HG03432 (cell line): ENCODE measurements around the gene GAL3ST3.
"Not testable (repeated sequence)": the region's sequence is repeated elsewhere in the genome, so short reads cannot be mapped to it uniquely, and the experiment has no call there.

Experiments used
- ATAC-seq: cut with Tn5 transposase; IDR thresholded peaks from one replicate; pipeline ENCODE4 v1.9.1; 2021; ENCODE audit warnings: mild to moderate bottlenecking, moderate library complexity; ENCODE audit not compliant: unreplicated experiment

GAL3ST3 gene

DNA sequence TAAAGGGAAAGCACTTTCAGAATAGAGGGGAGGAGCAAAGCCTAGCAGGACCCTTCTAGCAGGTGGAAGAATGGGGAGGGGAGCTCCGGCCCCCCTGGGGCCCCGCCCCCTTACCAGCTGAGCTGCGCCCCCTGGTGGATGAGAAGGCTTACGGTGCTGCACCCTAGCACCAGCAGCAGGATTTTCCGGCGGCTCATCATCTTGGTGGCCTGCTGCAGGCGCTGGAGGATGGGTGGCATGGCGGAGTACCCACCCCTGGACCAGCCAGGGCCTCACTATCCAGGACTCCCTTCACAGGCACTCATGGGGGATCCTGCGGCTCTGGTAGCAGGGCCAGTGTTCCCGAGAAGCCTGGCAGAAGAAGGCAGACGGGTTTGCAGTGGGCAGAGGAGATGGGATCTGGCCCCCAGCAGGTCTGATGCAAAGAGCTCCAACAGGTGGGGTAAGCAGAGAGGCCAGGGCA lies 3.8 kb downstream of the GAL3ST3 start:
- peak; percentile 74 for ATAC-seq

DNA sequence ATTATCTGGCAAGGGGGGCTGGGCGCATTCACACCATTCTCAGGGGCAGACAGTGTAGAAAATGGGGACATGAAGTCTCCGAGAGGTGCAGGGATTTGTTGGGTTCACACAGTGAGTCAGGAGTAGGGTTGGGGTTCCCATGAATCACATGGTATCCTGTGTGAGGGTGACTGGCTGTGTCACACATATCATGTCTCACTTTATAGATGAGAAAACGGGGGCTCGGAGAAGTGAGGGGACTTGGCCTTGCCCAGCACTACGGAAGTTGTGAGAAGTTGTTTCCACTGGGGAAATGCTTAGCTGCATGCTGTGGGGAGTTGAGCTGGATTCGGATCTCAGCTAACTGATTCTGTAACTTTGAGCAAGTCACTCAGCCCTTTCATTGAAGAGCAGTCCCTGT lies 4.2 kb downstream of the GAL3ST3 start:
- peak; percentile 14 for ATAC-seq

DNA sequence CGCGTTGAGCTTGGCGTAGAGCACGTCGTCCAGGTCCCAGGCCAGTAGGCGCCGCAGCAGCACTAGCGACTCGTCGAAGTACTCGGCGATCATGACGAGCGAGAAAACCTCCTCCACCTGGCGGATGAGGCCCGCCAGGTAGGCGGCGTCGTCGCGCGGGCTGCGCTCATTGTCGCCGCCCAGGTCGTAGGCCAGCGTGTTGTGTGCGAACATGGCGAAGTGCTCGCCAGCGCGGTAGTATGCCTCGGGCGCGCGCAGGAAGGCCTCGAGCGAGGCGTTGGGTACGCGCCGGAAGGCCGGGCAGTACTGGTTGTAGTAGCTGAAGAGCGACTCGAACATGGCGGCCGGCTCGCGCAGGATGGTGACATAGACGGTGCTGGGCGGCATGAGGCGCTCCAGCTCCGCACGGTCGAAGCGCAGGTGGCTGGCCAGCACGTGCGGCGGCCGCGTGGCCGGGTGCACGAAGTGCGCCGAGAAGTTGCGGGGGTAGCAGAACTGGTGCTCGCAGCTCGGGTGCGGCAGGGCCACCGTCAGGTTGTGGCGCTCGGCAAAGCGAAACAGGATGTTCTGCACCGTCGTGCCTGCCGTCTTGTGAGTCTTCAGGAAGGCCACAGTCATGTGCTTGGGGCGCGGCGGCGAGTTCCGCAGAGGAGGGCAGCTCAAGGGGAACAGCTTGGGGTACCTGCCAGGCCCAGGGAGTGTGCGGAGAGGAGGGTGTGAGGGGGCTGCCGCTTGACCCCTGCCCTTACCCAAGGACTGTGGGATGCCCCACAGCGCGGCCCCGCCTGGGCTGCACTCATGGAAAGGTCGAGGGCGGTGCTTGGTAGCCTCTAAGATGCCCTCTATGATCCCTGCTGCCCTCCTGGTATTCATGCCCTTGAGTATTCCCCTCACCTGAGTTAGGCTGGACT lies 5.7 kb downstream of the GAL3ST3 start:
- no peak for ATAC-seq

DNA sequence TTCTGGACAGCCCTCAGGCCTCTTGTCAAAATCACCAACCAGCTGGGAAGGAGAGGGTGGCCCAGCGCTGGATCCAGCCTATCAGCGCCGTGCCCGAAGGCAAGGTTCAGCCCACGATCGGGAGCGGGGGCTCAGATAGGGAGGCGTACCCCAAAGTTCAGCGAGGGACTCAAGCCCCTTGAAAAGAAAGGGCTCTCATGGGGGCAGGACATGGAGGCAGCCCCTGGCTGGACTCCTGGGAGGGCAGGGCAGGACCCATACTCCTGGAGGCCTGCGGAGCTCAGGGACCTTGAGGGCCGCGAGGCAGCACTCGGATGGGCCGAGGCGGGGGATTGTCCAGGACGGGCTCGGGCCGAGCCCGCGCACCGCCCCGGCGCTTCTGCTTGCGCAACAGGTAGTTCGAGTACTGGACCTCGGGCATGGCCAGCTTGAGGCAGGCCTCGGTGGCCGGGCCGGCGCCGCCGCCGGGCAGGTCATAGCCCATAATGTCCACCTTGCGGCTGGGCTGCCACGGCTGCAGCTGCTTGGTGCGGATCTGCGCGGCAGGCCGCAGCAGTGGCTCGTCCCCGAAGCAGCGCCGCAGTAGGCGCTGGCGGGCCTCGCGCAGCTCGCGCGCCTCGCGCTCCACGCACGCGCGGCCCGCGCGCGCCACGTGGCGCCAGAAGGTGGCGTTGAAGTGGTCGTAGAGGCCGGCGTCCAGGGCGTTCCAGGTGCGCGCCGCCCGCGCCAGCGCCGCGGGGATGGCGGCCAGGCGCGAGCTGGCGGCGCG lies 6.5 kb downstream of the GAL3ST3 start:
- no peak for ATAC-seq

DNA sequence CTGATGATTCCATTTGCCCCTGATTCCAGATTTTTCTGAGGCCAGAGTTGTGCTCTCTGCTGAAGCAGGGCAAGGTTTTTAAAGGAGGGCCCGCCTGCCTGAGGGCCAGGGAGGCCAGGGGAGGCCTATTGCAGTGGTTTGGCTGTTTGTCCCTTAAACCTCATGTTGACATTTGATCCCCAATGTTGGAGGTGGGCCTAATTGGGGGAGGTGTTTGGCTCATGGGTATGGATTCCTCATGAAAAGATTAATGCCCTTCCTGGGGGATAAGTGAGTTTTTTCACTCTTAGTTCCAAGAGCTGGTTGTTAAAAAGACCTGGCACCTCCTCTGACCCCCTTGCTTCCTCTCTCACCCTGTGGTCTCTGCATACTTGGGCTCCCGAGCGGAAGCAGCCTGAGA lies 9.2 kb downstream of the GAL3ST3 start:
- ATAC-seq: no peak

DNA sequence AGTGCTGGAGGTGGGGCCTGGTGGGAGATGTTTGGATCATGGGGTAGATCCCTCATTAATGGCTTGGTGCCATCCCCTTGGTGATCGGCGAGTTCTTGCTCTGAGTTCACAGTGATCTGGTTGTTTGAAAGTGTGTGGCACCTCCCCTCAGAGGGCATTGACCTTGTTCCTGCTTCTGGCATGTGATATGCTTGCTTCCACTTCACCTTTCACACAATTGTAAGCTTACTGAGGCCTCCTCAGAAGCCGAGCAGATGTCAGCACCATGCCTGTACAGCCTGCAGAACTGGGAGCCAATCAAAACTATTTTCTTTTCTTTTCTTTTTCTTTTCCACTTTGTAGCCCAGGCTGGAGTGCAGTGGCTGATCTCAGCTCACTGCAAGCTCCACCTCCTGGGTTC lies 11.6 kb downstream of the GAL3ST3 start:
- no peak for ATAC-seq

DNA sequence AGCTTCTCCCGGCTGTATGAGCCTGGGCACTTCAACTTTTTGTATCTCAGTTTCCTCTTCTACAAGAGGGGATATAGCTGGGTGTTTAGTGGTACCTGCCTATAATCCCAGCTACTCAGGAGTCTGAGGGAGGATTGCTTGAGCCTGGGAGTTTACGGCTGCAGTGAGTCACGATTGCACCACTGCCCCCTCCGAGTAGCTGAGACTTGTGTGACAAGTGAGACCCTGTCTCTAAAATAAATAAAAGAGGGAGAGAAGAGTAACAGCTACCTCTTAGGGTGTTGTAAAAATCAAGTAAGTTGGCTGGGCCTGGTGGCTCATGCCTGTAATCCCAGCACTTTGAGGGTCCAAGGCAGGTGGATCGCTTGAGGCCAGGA lies 12.6 kb downstream of the GAL3ST3 start:
- ATAC-seq: no peak

DNA sequence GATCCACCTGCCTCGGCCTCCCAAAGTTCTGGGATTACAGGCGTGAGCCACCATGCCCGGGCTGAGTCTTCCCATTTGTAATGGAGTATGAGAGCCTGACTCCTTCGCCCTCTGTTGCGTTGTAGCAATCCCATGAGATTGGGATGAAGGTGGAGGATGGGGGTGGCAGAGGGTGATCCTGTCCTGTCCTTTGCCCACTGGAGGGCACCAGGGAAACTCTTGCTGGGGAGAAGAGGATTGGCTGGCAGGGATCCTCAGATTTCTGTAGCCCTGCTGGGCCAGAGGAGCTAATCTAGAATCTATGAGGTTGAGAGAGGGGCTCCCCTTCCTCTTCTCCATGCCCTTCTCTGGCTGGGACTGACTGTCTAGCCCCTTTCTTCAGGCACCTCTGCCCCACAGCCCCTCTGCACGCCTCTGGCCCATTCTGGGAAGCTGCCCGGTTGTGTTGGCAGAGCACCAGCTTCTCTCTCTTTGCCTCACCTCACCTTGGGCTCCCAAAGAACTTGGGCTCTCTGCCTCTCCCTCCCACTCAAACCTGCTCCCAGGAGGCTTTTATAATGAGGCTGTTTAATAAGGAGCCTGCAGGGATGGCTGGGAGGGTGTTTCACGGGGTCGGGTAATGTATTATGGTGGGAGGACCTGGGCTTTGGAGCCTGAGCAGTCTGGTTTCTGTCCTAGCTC lies 13.2 kb downstream of the GAL3ST3 start:
- ATAC-seq: no peak

DNA sequence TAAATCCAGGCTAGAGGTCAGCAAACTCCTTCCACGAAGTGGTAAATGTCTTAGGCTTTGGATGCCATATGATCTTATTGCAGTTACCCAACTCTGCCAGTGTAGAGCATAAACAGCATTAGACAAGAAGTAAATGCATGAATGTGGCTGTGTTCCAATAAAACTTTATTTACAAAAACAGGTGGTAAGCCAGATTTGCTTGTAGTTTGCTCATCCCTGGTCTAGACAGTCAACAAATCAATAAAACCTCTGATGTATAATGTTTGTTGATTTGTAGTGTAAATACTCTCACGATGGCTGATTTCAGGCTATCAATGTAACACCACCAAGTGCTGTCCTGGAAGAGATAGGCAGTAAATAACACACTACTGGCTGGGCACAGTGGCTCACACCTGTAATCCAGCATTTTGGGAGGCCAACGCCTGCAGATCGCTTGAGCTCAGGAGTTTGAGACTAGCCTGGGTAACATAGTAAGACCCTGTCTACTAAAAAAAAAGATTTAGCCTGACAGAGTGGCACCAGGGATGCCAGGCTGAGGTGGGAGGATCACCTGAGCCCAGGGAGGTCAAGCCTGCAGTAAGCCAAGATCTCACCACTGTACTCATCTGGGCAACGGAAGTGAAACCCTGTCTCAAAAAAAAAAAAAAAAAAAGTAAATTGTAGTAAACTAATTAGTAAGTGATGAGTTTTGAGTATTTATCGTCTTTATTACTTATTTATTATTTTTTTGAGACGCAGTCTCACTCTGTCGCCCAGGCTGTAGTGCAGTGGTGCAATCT lies 15.8 kb downstream of the GAL3ST3 start:
- no peak for ATAC-seq

DNA sequence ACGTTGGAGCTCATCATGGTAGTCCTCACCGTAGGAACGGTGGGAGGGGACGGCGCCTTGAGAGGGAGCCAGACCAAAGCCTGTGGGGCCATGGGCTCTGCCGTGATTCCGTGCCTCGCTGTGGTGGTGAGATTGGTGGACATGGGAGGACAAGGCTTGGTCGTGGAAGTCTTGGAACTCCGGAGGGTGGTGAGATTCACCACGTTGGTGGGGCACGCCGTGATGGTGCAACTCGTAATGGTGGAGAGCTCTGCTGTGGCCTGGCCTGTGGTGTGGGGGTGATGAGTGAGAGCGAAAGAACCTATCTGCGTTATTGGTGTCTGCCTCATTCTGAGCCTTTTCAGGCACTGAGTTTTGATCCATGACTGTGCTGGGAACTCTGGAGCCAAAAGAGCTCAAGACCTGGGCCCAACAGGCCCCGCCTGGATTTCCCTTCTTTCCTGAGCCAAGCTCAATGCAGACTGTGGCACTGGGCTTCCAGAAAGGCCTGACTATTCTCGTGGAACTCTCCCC lies 22.9 kb downstream of the GAL3ST3 start, which contains the start of gene CATSPER1:
Gene CATSPER1, minus strand, starts transcription at position 463 of the 513 bp plus-strand sequence. Its CDS starts 100 bp downstream, at position 363.
- no peak for ATAC-seq

DNA sequence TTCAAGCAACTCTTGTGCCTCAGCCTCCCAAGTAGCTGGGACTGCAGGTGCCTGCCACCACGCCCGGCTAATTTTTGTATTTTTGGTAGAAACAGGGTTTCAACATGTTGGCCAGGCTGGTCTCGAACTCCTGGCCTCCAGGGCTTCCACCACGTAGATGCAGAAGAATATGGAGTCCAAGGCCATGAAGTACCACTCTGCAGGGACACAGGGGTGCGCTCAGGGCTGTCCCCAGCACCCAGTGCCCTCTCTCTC lies 25.8 kb downstream of the GAL3ST3 start:
- ATAC-seq: not testable (repeated sequence)

DNA sequence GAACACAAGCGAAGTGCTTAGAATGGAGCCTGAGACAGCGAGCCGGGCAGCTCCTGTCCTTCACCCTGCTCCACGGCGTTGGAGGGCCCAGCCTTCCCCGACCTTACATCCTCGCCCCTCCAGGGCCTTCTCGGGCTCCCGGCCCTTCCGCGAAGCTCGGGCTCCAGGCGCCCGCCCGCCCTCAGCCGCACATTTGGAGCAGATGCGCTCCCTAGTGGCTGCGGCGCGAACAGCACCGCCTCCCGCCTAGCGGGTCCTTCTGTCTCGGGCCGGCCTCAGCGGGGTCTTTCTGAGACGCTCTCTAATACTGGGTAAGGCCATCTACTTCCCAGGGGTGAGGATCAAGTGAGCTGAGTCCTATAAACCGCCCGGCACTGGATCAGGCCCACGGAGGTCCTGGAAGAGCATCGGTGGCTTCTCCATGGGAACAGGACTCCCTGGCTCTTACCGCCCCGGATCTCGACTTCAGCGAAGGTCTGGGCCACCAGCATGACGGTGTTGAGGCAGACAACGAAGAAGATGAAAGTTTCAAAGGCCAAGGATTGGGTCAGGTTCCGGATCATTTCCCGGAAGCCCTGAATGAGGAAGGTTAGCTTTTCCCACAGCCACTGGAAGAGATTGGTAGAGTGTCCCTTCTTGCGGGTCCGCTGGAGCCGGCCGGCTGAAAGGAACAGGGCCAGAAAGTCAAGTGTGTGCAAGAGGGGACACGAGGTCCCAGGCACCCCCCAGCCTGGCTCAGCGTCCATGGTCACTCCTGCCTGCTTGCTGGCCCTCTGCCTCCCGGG lies 26.4 kb downstream of the GAL3ST3 start:
- no peak for ATAC-seq

DNA sequence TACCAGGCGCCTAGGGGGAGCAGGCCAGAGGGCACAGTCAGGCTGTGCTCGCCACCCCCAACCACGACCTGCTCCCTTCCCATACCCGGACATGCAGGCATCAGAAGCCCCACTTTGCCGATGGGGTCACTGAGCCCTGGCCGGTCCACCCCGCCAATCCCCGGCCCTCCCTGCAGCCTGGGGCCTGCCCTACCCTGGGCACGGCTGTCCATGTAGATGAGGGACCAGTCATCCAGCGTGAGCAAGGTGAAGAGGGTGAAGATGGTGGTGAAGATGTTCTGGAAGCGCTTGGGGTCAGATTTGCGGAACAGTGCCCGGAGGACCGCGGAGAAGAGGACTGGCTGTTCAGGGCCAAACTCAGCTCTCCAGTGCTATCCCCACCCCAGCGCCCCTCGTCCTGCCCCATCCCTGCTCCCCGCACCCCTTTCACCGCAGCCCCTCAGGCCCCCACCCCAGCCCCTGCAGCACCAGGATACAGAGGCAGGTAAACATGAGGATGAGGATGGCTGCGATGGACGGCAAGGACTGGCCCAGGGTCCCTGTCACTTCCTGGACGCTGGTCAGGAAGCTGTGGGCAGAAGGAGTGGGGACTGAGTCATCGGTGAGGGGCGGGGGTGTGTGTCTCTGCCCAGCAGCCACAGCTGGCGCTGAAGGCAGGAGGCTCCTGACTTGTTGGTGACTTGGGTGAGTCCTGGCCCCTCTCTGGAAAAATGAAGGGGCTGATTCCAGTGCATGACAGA lies 28.2 kb downstream of the GAL3ST3 start:
- ATAC-seq: no peak

DNA sequence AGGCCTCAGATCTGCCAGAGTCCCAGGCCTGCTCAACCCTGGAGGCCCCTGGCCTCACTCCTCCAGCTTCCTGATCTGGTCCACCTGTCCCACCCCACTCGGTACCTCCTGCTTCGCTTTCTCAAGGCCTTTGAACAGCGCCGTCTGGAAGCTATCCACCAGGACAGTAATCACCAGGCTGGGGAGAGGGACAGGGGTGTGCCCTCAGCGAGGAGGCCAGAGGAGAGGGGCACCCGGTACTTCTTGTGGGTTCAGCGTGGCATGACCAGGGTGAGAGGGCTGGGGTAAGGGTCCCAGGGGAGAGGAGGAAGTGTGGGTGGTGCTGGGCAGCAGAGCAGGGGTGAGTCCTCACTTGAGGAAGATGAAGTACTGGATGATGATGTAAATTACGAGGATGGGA lies 28.7 kb downstream of the GAL3ST3 start:
- no peak for ATAC-seq

DNA sequence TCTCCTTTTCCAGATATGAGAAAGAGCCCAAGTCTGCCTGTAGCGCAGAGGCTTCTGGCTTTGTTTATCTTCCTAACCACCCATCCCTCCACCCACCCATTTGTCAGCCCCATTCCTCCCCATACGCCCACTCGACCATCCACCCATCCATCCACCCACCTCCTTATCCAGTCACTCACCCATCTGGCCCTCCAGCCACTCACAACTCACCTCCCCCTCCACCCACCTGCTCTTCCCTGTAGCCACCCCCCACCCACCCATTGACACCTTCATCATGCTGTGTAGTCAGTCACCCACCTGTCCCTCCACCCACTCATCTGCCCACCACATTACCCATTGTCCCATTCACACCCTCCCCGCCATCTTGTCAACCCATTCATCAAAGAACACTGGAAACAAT lies 31.6 kb downstream of the GAL3ST3 start:
- no peak for ATAC-seq

DNA sequence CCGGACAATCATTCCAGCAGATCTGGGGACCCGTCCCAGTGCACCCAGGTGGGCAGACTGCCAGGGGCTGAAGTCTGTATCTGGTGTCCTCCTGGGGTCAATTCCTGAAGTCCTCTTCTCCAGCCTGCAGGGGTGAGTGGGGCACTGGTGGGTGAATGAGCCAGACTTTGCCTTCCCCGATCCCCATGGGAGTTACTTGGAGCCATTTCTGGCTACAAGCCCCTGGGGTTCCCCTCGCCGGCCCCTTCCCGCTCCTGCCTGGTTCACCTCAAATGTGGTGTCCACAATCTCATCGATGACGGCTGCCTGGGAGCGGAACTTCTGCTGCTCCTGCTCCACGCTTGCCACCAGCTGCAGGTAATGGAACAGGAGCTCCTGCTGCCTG lies 32.2 kb downstream of the GAL3ST3 start:
- no peak for ATAC-seq

DNA sequence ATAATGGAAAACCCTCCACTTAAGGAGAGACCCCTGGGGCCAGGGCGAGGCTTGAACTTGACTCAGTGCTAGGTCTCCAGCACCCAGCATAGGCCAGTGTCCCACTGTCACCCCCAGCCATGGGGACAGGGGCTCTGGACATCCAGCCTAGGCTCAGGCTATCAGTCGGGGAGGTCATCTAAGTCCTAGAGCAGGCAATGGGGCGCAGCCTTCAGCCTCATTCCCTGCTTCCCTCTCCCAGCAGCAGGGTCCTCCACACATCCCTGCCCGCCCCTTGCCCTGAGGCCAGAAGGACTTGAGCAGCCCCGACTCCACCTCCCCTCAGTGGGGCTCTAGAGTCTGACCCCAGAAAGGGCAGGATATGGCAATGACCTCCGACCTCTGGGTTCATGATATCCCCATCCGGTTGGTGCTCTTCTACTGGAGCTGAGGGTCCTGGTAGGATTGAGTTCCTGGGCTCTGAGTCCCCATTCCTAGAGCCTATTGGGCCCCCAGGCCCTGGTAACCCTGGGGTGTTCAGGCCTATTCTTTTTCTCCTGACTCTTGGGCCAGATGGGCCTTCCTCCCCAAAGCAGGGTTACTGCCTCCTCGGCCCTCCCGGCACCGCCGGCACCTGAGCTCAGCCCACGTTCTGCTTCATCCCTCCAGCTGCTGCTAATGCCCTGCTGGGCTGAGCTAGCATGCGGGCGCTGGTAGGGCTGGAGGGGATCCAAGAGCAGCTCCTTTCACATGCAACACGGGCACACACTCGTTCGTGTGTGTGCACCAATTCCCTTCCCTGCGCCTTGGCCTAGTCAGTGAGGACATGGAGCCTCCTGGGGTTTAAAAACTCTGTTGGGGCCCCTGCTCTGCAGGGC lies 32.8 kb downstream of the GAL3ST3 start:
- ATAC-seq: no peak

DNA sequence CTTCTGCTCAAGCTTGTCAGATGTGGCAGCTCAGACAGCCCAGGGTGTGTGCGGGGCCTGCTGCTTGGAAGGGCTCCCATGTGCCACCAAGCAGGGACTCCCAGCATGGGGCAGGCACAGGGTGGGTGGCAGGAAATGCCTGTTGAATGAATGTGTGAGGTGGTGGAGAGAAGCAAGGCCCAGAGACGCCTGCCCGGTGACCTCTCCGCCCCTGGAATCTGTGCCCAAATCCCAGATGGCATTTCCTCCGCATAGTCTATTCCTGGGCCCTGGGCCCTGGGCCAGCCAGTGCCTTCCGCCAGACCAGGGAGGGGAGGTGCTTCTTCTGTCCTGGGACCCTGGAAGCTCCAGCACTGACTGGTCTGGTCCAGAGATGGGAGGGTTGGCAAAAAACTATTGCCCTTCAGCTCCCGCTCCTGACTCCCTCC lies 33.5 kb downstream of the GAL3ST3 start:
- no peak for ATAC-seq
